HCT116 (cell line): Measurements from ENCODE around the gene NUDT16. TPM values are rescaled to one million over a fixed set of nuclear protein-coding genes. Genes with fewer than 3 reads are reported as not detected.

Experiments used
- ATAC-seq: fragments of 200-7000 bp; cut with Tn5 transposase; 2 replicates; pipeline ENCODE4 v1.9.1; 2020; ENCODE audit warnings: mild to moderate bottlenecking, moderate library complexity
- BruUV-seq: library from RNA; stranded (reverse); fragments of 400-500 nt; replicated peaks from 2 replicates; lab custom pipeline; 2021; lab: Mats Ljungman, UMichigan
- CTCF ChIA-PET: fragments of 300-600 bp; sonication (Branson Sonifier 250); formaldehyde crosslinking; loops from one replicate; lab custom pipeline; 2021; ENCODE audit warnings: antibody characterized with exemption; lab: Charles Lee
- POLR2A ChIA-PET: fragments of 300-600, 350-600 bp; sonication (Branson Sonifier 250); formaldehyde crosslinking; loops from one replicate; lab custom pipeline; 2021; ENCODE audit warnings: antibody characterized with exemption; lab: Charles Lee
- RAD21 ChIA-PET, 2 experiments: fragments of 300-600 bp; sonication (Branson Sonifier 250); formaldehyde crosslinking; loops; one replicate each; lab custom pipeline; 2023; ENCODE audit warnings: low total read pairs in 2 of 2; ENCODE audit not compliant: uncharacterized antibody in 2 of 2, unreplicated experiment in 2 of 2, low non-redundant PET in 1 of 2; lab: Charles Lee
- DNase-seq: peaks from one replicate; pipeline ENCODE4 v3.0.0-alpha.2; 2010; ENCODE audit warnings: low read depth, low spot score
- H2AFZ ChIP-seq: fragments of 200-600 bp; shearing (Covaris generic), sonication (generic); 2 replicates; pipeline ENCODE4 v1.6.1; 2017; ENCODE audit warnings: low read depth, mixed run types, mixed read lengths, antibody characterized with exemption, low read length; ENCODE audit not compliant: poor library complexity, severe bottlenecking
- H3K27ac ChIP-seq: 2 replicates; pipeline ENCODE4 v1.5.1; 2012; ENCODE audit warnings: low read depth, low read length
- H3K27me3 ChIP-seq: fragments of 200-600 bp; sonication (generic); 2 replicates; pipeline ENCODE4 v1.6.1; 2016; ENCODE audit warnings: mixed run types, low read length, mixed read lengths; ENCODE audit not compliant: insufficient read depth
- H3K36me3 ChIP-seq, 2 experiments: fragments of 200-500 bp in 1 of 2; fragments of 200-600 bp in 1 of 2; sonication (Bioruptor generic) in 1 of 2; sonication (generic) in 1 of 2; 2 replicates each; pipeline versions ENCODE4 v1.5.1 to v1.6.1; 2014 to 2016; ENCODE audit warnings: low read length in 2 of 2, inconsistent platforms in 1 of 2, mixed read lengths in 1 of 2, mixed run types in 1 of 2; ENCODE audit not compliant: insufficient read depth in 2 of 2, control insufficient read depth in 1 of 2
- H3K4me1 ChIP-seq, 2 experiments: fragments of 200-600 bp in 1 of 2; sonication (generic) in 1 of 2; 2 replicates each; pipeline versions ENCODE4 v1.5.1 to v1.6.1; 2012 to 2017; ENCODE audit warnings: low read length in 2 of 2, inconsistent platforms in 1 of 2, mild to moderate bottlenecking in 1 of 2, mixed read lengths in 1 of 2, mixed run types in 1 of 2, moderate library complexity in 1 of 2; ENCODE audit not compliant: insufficient read depth in 2 of 2, control insufficient read depth in 1 of 2
- H3K4me2 ChIP-seq: fragments of 200-600 bp; sonication (generic); 2 replicates; pipeline ENCODE4 v1.6.1; 2017; ENCODE audit warnings: mixed run types, low read length, mixed read lengths
- H3K4me3 ChIP-seq, 2 experiments: fragments of 200-600 bp in 1 of 2; sonication (generic) in 1 of 2; replicated peaks in 1 of 2; 2 replicates each; pipeline ENCODE4 v1.5.1; 2011 to 2016; ENCODE audit warnings: low read length in 2 of 2, control low read depth in 1 of 2, low read depth in 1 of 2, mild to moderate bottlenecking in 1 of 2, mixed read lengths in 1 of 2, mixed run types in 1 of 2
- H3K79me2 ChIP-seq: fragments of 200-600 bp; sonication (generic); 2 replicates; pipeline ENCODE4 v1.6.1; 2017; ENCODE audit warnings: mild to moderate bottlenecking, mixed run types, low read length, moderate library complexity, mixed read lengths; ENCODE audit not compliant: insufficient read depth
- H3K9ac ChIP-seq: fragments of 200-600 bp; sonication (generic); 2 replicates; pipeline ENCODE4 v1.6.1; 2016; ENCODE audit warnings: low read length, mixed read lengths
- H3K9me2 ChIP-seq: fragments of 200-600 bp; sonication (generic), shearing (Covaris generic); 2 replicates; pipeline ENCODE4 v1.6.1; 2017; ENCODE audit warnings: mixed run types, mild to moderate bottlenecking, moderate library complexity; ENCODE audit not compliant: insufficient read depth
- H3K9me3 ChIP-seq, 2 experiments: fragments of 200-500 bp in 1 of 2; fragments of 200-600 bp in 1 of 2; sonication (Bioruptor generic) in 1 of 2; sonication (generic) in 1 of 2; 2 replicates each; pipeline ENCODE4 v1.6.1; 2014 to 2017; ENCODE audit warnings: low read length in 2 of 2, mixed read lengths in 2 of 2, inconsistent platforms in 1 of 2, low read depth in 1 of 2, mild to moderate bottlenecking in 1 of 2, mixed run types in 1 of 2, moderate library complexity in 1 of 2; ENCODE audit not compliant: control insufficient read depth in 1 of 2, insufficient read depth in 1 of 2
- H4K20me1 ChIP-seq: fragments of 200-600 bp; sonication (generic), shearing (Covaris generic); 2 replicates; pipeline ENCODE4 v1.6.1; 2017; ENCODE audit warnings: mixed run types, mild to moderate bottlenecking, moderate library complexity; ENCODE audit not compliant: insufficient read depth
- CEBPB ChIP-seq: IDR thresholded peaks from 2 replicates; pipeline ENCODE4 v1.6.1; 2012; ENCODE audit warnings: low read depth
- EGR1 ChIP-seq: IDR thresholded peaks from 2 replicates; pipeline ENCODE4 v1.6.1; 2012; ENCODE audit warnings: low read depth
- EZH2phosphoT487 ChIP-seq: fragments of 200-600 bp; IDR thresholded peaks from 2 replicates; pipeline ENCODE4 v1.6.1; 2018; ENCODE audit warnings: antibody characterized with exemption, borderline replicate concordance
- SIN3A ChIP-seq: IDR thresholded peaks from 2 replicates; pipeline ENCODE4 v1.6.1; 2012; ENCODE audit warnings: low read depth
- SP1 ChIP-seq: IDR thresholded peaks from 2 replicates; pipeline ENCODE4 v1.6.1; 2012; ENCODE audit warnings: low read depth
- YY1 ChIP-seq: IDR thresholded peaks from 2 replicates; pipeline ENCODE4 v1.6.1; 2011; ENCODE audit warnings: low read length, low read depth, moderate library complexity, mild to moderate bottlenecking; ENCODE audit not compliant: insufficient replicate concordance; ENCODE audit errors: extremely low read depth
- ZFX ChIP-seq: fragments of 450-650 bp; IDR thresholded peaks from 2 replicates; pipeline ENCODE4 v1.6.1; 2017
- intact Hi-C: fragments of 100-400 bp; cut with micrococcal nuclease; formaldehyde crosslinking; loops from 2 replicates; pipeline ENCODE4 v1.10.0; 2022
- total RNA-seq: library from RNA; stranded (reverse); gene quantifications from one replicate; pipeline ENCODE4 v1.2.1, GENCODE V29; 2021; ENCODE audit not compliant: unreplicated experiment
- TF ChIP-seq, protein P1 (sequence below): IDR thresholded peaks from 2 replicates; pipeline ENCODE4 v1.6.1; 2012; ENCODE audit warnings: low read depth
- TF ChIP-seq, protein P2 (sequence below), 3 experiments: fragments of 200-600 bp in 1 of 3; sonication (generic) in 1 of 3; IDR thresholded peaks in 2 of 3; conservative IDR thresholded peaks in 1 of 3; 2 replicates each; pipeline ENCODE4 v1.5.1; 2012 to 2017; ENCODE audit warnings: low read depth in 2 of 3, low read length in 2 of 3, antibody characterized with exemption in 1 of 3, borderline replicate concordance in 1 of 3, control low read depth in 1 of 3, mild to moderate bottlenecking in 1 of 3, mixed read lengths in 1 of 3, mixed run types in 1 of 3, moderate library complexity in 1 of 3; ENCODE audit not compliant: insufficient read depth in 1 of 3
- TF ChIP-seq, protein P3 (sequence below): IDR thresholded peaks from 2 replicates; pipeline ENCODE4 v1.6.1; 2011; ENCODE audit warnings: mild to moderate bottlenecking, low read length, moderate library complexity; ENCODE audit not compliant: insufficient replicate concordance; ENCODE audit errors: extremely low read depth
- TF ChIP-seq, protein P4 (sequence below): IDR thresholded peaks from 2 replicates; pipeline ENCODE4 v1.6.1; 2012

NUDT16 gene
- total RNA-seq, 1 experiment from 2014 or later = 9.7 TPM

DNA sequence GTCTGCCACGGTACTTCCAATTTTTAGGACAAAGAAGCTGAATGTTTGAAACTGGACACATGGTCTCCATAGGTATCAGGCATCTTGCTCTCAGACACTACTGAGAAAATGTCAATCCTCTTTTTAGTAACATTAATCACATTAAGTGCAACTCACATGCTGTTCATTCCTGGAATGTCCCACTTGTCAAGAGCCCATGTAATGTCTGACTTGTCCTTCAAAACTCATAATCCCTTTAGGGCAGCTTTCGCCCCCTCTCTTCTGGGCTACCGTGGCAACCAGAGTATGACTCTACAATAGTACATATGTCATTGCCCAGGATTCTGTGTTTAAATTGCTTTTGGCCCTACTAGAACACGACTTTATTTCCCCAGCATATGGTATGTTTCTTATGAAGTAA, 12.3 kb downstream of the NUDT16 start:
- intact Hi-C loops = no loop called here
- ChIA-PET POLR2A (no interaction called here), RAD21 (no interaction called here), CTCF (no interaction called here)
- Histone ChIP-seq H3K4me2 (no peak overlapping the region), H2AFZ (no peak overlapping the region), H3K4me1 (no peaks in the 10 kb centered on the region), H3K9me2 (no peaks in the 10 kb centered on the region), H3K36me3 (no peaks in the 10 kb centered on the region), H3K79me2 (no peaks in the 10 kb centered on the region), H3K27me3 (no peaks in the 10 kb centered on the region), H3K9ac (no peak overlapping the region), H3K4me3 (no peak overlapping the region), H3K9me3 (no peaks in the 10 kb centered on the region), H4K20me1 (no peaks in the 10 kb centered on the region), H3K27ac (no peak overlapping the region)
- ATAC-seq = no peak
- no peak for DNase-seq
- BruUV-seq = no TSS peak
- TF ChIP-seq EZH2phosphoT487 (no peak), EGR1 (no peak), CEBPB (no peak), SP1 (no peak), ZFX (no peak), YY1 (no peak), SIN3A (no peak)
- TF ChIP-seq, protein P1, sequence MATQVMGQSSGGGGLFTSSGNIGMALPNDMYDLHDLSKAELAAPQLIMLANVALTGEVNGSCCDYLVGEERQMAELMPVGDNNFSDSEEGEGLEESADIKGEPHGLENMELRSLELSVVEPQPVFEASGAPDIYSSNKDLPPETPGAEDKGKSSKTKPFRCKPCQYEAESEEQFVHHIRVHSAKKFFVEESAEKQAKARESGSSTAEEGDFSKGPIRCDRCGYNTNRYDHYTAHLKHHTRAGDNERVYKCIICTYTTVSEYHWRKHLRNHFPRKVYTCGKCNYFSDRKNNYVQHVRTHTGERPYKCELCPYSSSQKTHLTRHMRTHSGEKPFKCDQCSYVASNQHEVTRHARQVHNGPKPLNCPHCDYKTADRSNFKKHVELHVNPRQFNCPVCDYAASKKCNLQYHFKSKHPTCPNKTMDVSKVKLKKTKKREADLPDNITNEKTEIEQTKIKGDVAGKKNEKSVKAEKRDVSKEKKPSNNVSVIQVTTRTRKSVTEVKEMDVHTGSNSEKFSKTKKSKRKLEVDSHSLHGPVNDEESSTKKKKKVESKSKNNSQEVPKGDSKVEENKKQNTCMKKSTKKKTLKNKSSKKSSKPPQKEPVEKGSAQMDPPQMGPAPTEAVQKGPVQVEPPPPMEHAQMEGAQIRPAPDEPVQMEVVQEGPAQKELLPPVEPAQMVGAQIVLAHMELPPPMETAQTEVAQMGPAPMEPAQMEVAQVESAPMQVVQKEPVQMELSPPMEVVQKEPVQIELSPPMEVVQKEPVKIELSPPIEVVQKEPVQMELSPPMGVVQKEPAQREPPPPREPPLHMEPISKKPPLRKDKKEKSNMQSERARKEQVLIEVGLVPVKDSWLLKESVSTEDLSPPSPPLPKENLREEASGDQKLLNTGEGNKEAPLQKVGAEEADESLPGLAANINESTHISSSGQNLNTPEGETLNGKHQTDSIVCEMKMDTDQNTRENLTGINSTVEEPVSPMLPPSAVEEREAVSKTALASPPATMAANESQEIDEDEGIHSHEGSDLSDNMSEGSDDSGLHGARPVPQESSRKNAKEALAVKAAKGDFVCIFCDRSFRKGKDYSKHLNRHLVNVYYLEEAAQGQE = no peak
- TF ChIP-seq, protein P2, sequence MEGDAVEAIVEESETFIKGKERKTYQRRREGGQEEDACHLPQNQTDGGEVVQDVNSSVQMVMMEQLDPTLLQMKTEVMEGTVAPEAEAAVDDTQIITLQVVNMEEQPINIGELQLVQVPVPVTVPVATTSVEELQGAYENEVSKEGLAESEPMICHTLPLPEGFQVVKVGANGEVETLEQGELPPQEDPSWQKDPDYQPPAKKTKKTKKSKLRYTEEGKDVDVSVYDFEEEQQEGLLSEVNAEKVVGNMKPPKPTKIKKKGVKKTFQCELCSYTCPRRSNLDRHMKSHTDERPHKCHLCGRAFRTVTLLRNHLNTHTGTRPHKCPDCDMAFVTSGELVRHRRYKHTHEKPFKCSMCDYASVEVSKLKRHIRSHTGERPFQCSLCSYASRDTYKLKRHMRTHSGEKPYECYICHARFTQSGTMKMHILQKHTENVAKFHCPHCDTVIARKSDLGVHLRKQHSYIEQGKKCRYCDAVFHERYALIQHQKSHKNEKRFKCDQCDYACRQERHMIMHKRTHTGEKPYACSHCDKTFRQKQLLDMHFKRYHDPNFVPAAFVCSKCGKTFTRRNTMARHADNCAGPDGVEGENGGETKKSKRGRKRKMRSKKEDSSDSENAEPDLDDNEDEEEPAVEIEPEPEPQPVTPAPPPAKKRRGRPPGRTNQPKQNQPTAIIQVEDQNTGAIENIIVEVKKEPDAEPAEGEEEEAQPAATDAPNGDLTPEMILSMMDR (IDR thresholded peaks at IDR 0.05 in 2 of 3, conservative IDR thresholded peaks at IDR 0.05 in 1 of 3; ENCODE audit: borderline replicate concordance in 1 of 3, insufficient read depth in 1 of 3, low read depth in 2 of 3, low read length in 2 of 3) = no peak
- TF ChIP-seq, protein P3, sequence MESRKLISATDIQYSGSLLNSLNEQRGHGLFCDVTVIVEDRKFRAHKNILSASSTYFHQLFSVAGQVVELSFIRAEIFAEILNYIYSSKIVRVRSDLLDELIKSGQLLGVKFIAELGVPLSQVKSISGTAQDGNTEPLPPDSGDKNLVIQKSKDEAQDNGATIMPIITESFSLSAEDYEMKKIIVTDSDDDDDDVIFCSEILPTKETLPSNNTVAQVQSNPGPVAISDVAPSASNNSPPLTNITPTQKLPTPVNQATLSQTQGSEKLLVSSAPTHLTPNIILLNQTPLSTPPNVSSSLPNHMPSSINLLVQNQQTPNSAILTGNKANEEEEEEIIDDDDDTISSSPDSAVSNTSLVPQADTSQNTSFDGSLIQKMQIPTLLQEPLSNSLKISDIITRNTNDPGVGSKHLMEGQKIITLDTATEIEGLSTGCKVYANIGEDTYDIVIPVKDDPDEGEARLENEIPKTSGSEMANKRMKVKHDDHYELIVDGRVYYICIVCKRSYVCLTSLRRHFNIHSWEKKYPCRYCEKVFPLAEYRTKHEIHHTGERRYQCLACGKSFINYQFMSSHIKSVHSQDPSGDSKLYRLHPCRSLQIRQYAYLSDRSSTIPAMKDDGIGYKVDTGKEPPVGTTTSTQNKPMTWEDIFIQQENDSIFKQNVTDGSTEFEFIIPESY = no peak
- TF ChIP-seq, protein P4, sequence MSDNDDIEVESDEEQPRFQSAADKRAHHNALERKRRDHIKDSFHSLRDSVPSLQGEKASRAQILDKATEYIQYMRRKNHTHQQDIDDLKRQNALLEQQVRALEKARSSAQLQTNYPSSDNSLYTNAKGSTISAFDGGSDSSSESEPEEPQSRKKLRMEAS = no peak
